Neural crest cell (in vitro differentiated cells): ENCODE data around the gene MTMR11. TPM values are rescaled to one million over a fixed set of nuclear protein-coding genes. Genes with fewer than 3 reads are reported as not detected.
A peak's percentile ranks its signal among the peaks of the same experiment; 100 is the strongest.
"Not testable (repeated sequence)": the region's sequence is repeated elsewhere in the genome, so short reads cannot be mapped to it uniquely, and the experiment has no call there.

Source experiments
- DNase-seq: peaks from one replicate; pipeline ENCODE4 v3.0.0; 2021; ENCODE audit warnings: low read depth, mixed read lengths, low spot score
- H3K27ac Mint-ChIP-seq: one replicate; pipeline ENCODE4 v1.8.0; 2021; ENCODE audit warnings: mild to moderate bottlenecking, mixed read lengths; ENCODE audit not compliant: unreplicated experiment
- H3K27me3 Mint-ChIP-seq: 2 replicates; pipeline ENCODE4 v1.8.0; 2021; ENCODE audit warnings: low read depth, mild to moderate bottlenecking, mixed read lengths
- H3K36me3 Mint-ChIP-seq: 2 replicates; pipeline ENCODE4 v1.8.0; 2021; ENCODE audit warnings: low read depth, mild to moderate bottlenecking, mixed read lengths
- H3K4me1 Mint-ChIP-seq: 2 replicates; pipeline ENCODE4 v1.8.0; 2021; ENCODE audit warnings: mixed read lengths
- H3K4me3 Mint-ChIP-seq: one replicate; pipeline ENCODE4 v1.8.0; 2021; ENCODE audit warnings: mild to moderate bottlenecking, mixed read lengths
- H3K9me3 Mint-ChIP-seq: 2 replicates; pipeline ENCODE4 v1.8.0; 2021; ENCODE audit warnings: mixed read lengths
- CTCF ChIP-seq: fragments of 200-600 bp; sonication (generic); conservative IDR thresholded peaks from 2 replicates; pipeline ENCODE4 v1.5.0; 2021; ENCODE audit warnings: antibody characterized with exemption, mild to moderate bottlenecking
- total RNA-seq: library from RNA; stranded (reverse); gene quantifications from 2 replicates; pipeline ENCODE4 v1.2.1, GENCODE V29; 2021

Gene MTMR11
- total RNA-seq, 1 donor from 2014 or later = 4.5 TPM

DNA sequence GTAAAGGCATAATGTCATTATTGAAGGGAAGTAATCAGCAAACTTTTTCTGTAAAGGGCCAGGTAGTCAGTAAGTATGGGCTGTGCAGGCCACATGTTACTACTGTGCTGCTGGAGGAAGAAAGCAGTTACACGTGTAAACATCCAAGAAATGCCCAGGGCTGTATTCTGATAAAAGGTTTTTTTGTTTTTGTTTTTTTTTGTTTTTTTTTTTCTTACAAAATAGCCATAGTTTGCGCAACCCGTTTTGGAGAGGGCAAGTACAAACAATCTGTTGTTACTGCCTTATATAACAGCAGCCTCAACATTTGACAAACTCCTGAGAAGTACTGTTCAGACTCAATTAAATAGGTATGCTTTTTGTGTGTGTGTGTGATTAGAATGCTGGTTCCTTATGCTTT is 26.7 kb upstream of the MTMR11 start:
- no peaks in the 10 kb centered on the region for H3K27me3 Mint-ChIP-seq
- no peak for TF ChIP-seq CTCF
- H3K4me3 Mint-ChIP-seq = no peak overlapping the region
- peaks cover 20% of the 10 kb centered on the region for H3K36me3 Mint-ChIP-seq
- peaks cover 3% of the 10 kb centered on the region for H3K9me3 Mint-ChIP-seq
- H3K27ac Mint-ChIP-seq = no peak overlapping the region
- no peak for DNase-seq
- no peaks in the 10 kb centered on the region for H3K4me1 Mint-ChIP-seq

DNA sequence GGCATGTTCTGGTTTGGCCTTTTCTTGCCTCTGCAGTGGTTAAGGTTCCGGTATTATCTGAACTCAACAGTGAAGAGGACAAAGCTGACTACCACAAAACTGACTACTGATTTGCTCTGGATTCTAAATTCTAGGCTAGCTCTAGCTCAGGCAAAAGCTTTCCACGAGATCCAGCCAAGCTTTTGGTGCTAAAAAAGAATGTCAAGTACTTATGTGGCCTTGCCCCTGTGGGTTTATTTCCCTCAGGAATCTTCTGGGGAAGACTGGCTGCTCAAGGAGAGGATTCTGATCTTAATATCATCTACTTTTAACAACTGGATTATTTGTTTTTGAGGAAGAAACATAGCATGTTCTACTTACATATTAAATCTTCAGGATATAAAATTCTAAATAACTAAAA is 26.1 kb upstream of the MTMR11 start:
- Mint-ChIP-seq H3K27me3 (no peaks in the 10 kb centered on the region), H3K4me3 (no peak overlapping the region), H3K27ac (no peak overlapping the region), H3K36me3 (peaks cover 24% of the 10 kb centered on the region), H3K4me1 (no peaks in the 10 kb centered on the region), H3K9me3 (peaks cover 6% of the 10 kb centered on the region)
- no peak for DNase-seq
- no peak for TF ChIP-seq CTCF

- H3K36me3 Mint-ChIP-seq = peaks cover 29% of the 10 kb centered on the region
- peak; percentile 41 for DNase-seq
- peak; percentile 90 for TF ChIP-seq CTCF
- peaks cover 6% of the 10 kb centered on the region for H3K9me3 Mint-ChIP-seq
- H3K4me1 Mint-ChIP-seq = no peaks in the 10 kb centered on the region
- no peak overlapping the region for H3K27ac Mint-ChIP-seq
- H3K27me3 Mint-ChIP-seq = no peaks in the 10 kb centered on the region
- no peak overlapping the region for H3K4me3 Mint-ChIP-seq
Measured at GRCh38 chr1:149962039-149962647, 25.5 kb upstream of the MTMR11 start.

DNA sequence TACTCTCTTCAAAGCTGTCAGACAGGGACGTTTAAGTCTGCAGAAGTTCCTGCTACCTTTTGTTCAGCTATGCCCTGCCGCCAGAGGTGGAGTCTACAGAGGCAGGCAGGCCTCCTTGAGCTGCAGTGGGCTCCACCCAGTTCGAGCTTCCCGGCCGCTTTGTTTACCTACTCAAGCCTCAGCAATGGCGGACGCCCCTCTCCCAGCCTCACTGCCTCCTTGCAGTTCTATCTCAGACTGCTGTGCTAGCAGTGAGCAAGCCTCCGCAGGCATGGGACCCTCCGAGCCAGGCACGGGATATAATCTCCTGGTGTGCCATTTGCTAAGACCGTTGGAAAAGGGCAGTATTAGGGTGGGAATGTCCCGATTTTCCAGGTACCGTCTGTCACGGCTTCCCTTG is 20.9 kb upstream of the MTMR11 start:
- not testable (repeated sequence) for H3K27me3 Mint-ChIP-seq, H3K4me3 Mint-ChIP-seq, H3K27ac Mint-ChIP-seq, DNase-seq, H3K4me1 Mint-ChIP-seq
- Mint-ChIP-seq H3K36me3 (peaks cover 67% of the 10 kb centered on the region), H3K9me3 (peaks cover 10% of the 10 kb centered on the region)

- Mint-ChIP-seq H3K36me3 (peaks cover 31% of the 10 kb centered on the region), H3K27ac (peak overlapping the region; percentile 10), H3K4me1 (peaks cover 9% of the 10 kb centered on the region), H3K9me3 (no peaks in the 10 kb centered on the region), H3K27me3 (no peaks in the 10 kb centered on the region), H3K4me3 (no peak overlapping the region)
- TF ChIP-seq CTCF = no peak
- DNase-seq = no peak
Measured at GRCh38 chr1:149949911-149950310, 13.2 kb upstream of the MTMR11 start.

- DNase-seq = no peak
- peaks cover 6% of the 10 kb centered on the region for H3K36me3 Mint-ChIP-seq
- no peak overlapping the region for H3K27ac Mint-ChIP-seq
- H3K4me1 Mint-ChIP-seq = peaks cover 12% of the 10 kb centered on the region
- no peaks in the 10 kb centered on the region for H3K27me3 Mint-ChIP-seq
- no peaks in the 10 kb centered on the region for H3K9me3 Mint-ChIP-seq
- H3K4me3 Mint-ChIP-seq = no peak overlapping the region
- no peak for TF ChIP-seq CTCF
Measured at GRCh38 chr1:149945206-149945605, 8.5 kb upstream of the MTMR11 start.
